Right lobe of liver (tissue), 6 donors: ENCODE data around the gene CACNB2. TPM values are rescaled to one million over a fixed set of nuclear protein-coding genes. Genes with fewer than 3 reads are reported as not detected.

ENCODE experiments used
- ATAC-seq, 4 donors: fragments of 200-7000 bp; cut with Tn5 transposase; one replicate each; pipeline ENCODE4 v1.9.1; 2020; ENCODE audit warnings: mild to moderate bottlenecking in 4 of 4, moderate library complexity in 4 of 4
- DNase-seq, 3 donors: peaks; one replicate each; pipeline ENCODE4 v3.0.0-alpha.2; 2020
- H3K27ac ChIP-seq, 3 donors: fragments of 200-600 bp; one replicate each; pipeline ENCODE4 v1.8.0; 2022
- H3K27me3 ChIP-seq, 2 donors: fragments of 200-600 bp; one replicate each; pipeline ENCODE4 v1.8.0; 2022
- H3K36me3 ChIP-seq, 4 donors: fragments of 200-600 bp; sonication (generic) in 1 of 4; one replicate each; pipeline versions ENCODE4 v1.5.1 to v1.8.0; 2017 to 2022; ENCODE audit warnings: control low read depth in 1 of 4
- H3K4me1 ChIP-seq, 4 donors: fragments of 200-600 bp; sonication (generic) in 1 of 4; one replicate each; pipeline versions ENCODE4 v1.5.1 to v1.8.0; 2017 to 2022; ENCODE audit warnings: control low read depth in 1 of 4
- H3K4me3 ChIP-seq, 3 donors: fragments of 200-600 bp; one replicate each; pipeline ENCODE4 v1.8.0; 2022
- H3K9me3 ChIP-seq, 4 donors: fragments of 200-600 bp; sonication (generic) in 1 of 4; one replicate each; pipeline versions ENCODE4 v1.5.1 to v1.8.0; 2017 to 2022; ENCODE audit warnings: control low read depth in 1 of 4
- POLR2A ChIP-seq: fragments of 450-650 bp; IDR thresholded peaks from one replicate; pipeline ENCODE4 v1.6.1; 2017; ENCODE audit warnings: antibody characterized with exemption, mild to moderate bottlenecking
- WGBS: methylation state at CpG from one replicate; pipeline ENCODE4 v1.1.6; 2018; ENCODE audit warnings: low coverage, low lambda C conversion rate; ENCODE audit not compliant: insufficient coverage; ENCODE audit errors: missing lambda C conversion rate; 5-methylcytosine and 5-hydroxymethylcytosine counted together
- intact Hi-C, 2 donors: fragments of 100-400 bp; cut with DNase I; formaldehyde crosslinking; loops; one replicate each; pipeline versions ENCODE4 v1.11.2 to v1.14.1; 2022
- total RNA-seq, 6 experiments: library from RNA; depleted of rRNA in 2 of 6; stranded (reverse); fragments of >200 nt in 2 of 6; fragmentation: NEBNext Ultra II Directional in 3 of 6; extraction: Animal tissue kit (Norgen Biotek cat#: 25700) in 3 of 6; gene quantifications; one replicate each; pipeline versions ENCODE4 v1.1.0 to v1.2.4, GENCODE V29; 2016 to 2023
- TF ChIP-seq, protein P1 (sequence below), 4 donors: fragments of 200-600 bp in 3 of 4; fragments of 450-650 bp in 1 of 4; IDR thresholded peaks; one replicate each; pipeline versions ENCODE4 v1.5.1 to v1.8.0; 2016 to 2022; ENCODE audit warnings: antibody characterized with exemption in 4 of 4, mild to moderate bottlenecking in 2 of 4
- donor health status: DM: no; HTN: yes; CAD: no.
- donor health status: DM: no; HTN: no; CAD: no.
- donor health status: DM: no; HTN: no; CAD: no.
- donor health status: DM: no; HTN: yes; CAD: no.
- donor health status: DM: no; HTN: yes; CAD: no.

CACNB2 gene
- total RNA-seq, 6 experiments from 2014 or later: 0.12 to 1.8 (median 1.0) TPM; not detected in 1

DNA sequence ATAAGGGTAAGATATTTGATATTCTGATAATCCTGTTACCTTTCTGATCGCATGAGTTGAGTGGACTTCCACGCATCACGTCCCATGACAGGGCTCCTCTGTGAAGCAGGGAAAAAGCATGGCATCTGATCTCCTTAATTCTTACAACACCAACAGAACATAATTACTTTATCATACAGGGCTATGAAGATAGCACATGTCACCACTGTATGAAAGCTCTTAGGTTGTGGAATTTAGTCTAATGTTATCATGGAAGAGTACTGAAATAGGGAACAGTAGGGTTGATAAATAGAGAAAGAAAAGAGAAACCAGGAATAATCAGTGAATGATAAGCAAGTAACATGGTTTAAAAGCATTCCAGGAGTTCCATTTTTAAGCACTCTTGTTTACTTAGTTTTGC, 212.0 kb downstream of the CACNB2 start:
- ATAC-seq (no peak), DNase-seq (no peak)
- Histone ChIP-seq H3K4me3 (no peak overlapping the region), H3K27ac (no peak overlapping the region), H3K9me3 (no peaks in the 10 kb centered on the region), H3K27me3 (no peaks in the 10 kb centered on the region), H3K36me3 (no peaks in the 10 kb centered on the region), H3K4me1 (no peaks in the 10 kb centered on the region)
- intact Hi-C loops: no loop called here
- TF ChIP-seq, protein P1, sequence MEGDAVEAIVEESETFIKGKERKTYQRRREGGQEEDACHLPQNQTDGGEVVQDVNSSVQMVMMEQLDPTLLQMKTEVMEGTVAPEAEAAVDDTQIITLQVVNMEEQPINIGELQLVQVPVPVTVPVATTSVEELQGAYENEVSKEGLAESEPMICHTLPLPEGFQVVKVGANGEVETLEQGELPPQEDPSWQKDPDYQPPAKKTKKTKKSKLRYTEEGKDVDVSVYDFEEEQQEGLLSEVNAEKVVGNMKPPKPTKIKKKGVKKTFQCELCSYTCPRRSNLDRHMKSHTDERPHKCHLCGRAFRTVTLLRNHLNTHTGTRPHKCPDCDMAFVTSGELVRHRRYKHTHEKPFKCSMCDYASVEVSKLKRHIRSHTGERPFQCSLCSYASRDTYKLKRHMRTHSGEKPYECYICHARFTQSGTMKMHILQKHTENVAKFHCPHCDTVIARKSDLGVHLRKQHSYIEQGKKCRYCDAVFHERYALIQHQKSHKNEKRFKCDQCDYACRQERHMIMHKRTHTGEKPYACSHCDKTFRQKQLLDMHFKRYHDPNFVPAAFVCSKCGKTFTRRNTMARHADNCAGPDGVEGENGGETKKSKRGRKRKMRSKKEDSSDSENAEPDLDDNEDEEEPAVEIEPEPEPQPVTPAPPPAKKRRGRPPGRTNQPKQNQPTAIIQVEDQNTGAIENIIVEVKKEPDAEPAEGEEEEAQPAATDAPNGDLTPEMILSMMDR (IDR thresholded peaks at IDR 0.05): no peak
- TF ChIP-seq POLR2A: no peak
- WGBS: 88% methylated on average over 3 of the region's 3 CpGs

- intact Hi-C loops: no loop called here
- no peaks in the 10 kb centered on the region for H3K9me3 ChIP-seq
- no peaks in the 10 kb centered on the region for H3K4me1 ChIP-seq
- H3K27ac ChIP-seq: no peak overlapping the region
- no peaks in the 10 kb centered on the region for H3K36me3 ChIP-seq
- no peaks in the 10 kb centered on the region for H3K27me3 ChIP-seq
- H3K4me3 ChIP-seq: no peak overlapping the region
- TF ChIP-seq POLR2A: no peak
- TF ChIP-seq, protein P1 (IDR thresholded peaks at IDR 0.05): no peak
- WGBS: 66% methylated on average over 5 of the region's 5 CpGs
- no peak for ATAC-seq
- no peak for DNase-seq
These were observed 219.6 kb downstream of the CACNB2 start for GRCh38 chr10:18359812-18360211.

- H3K36me3 ChIP-seq: no peaks in the 10 kb centered on the region
- no peaks in the 10 kb centered on the region for H3K9me3 ChIP-seq
- no peak overlapping the region for H3K27ac ChIP-seq
- no peak for ATAC-seq
- no peaks in the 10 kb centered on the region for H3K4me1 ChIP-seq
- no peak overlapping the region for H3K4me3 ChIP-seq
- no peak for DNase-seq
- H3K27me3 ChIP-seq: no peaks in the 10 kb centered on the region
- intact Hi-C loops: no loop called here
- 63% methylated on average over 1 of the region's 1 CpG for WGBS
- TF ChIP-seq, protein P1 (IDR thresholded peaks at IDR 0.05): no peak
- no peak for TF ChIP-seq POLR2A
These were observed 222.7 kb downstream of the CACNB2 start for GRCh38 chr10:18362892-18363291.

DNA sequence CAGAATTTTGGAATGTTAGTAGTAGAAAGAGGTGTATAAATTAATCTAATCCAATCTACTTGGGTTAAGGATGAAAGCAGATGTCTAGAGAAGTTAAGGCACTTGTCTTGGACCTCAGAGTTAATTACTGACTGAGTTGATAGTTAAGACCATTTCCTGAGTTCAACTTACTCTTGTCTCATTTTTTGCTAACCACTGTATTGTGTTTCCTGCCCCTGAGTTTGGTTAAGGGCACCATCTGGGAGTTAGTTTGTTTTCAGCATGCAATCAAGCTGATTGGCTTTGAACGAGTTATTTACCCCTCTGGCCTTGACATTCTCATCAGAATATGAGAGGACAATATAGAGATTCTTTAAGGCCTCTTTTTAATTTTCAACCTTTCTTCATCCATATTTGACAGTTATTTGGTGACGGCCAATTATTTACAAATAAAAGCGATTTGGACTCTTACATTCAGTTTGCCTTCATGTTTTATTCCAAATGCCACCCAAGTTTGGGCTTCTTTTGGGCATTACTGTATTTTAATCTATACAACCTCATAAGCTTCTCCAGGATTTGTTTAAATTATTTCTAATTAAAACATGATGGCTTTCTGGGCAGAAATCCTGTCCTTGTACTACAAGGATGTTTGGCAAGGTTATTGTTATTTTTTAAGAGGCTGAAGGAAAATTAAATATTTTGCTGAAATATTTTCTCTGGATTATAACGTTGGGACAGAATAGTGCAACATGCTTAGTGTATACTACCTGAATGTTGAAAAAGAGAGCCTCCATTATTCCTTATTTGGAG, 225.0 kb downstream of the CACNB2 start:
- intact Hi-C loops: no loop called here
- 60% methylated on average over 4 of the region's 4 CpGs for WGBS
- TF ChIP-seq POLR2A: no peak
- TF ChIP-seq, protein P1 (IDR thresholded peaks at IDR 0.05): no peak
- no peaks in the 10 kb centered on the region for H3K27me3 ChIP-seq
- no peak overlapping the region for H3K27ac ChIP-seq
- DNase-seq (no peak), ATAC-seq (no peak)
- no peaks in the 10 kb centered on the region for H3K9me3 ChIP-seq
- no peaks in the 10 kb centered on the region for H3K4me1 ChIP-seq
- no peak overlapping the region for H3K4me3 ChIP-seq
- no peaks in the 10 kb centered on the region for H3K36me3 ChIP-seq
